OCI-LY1 (cell line): ENCODE data around the gene SDCCAG8.
A peak's percentile ranks its signal among the peaks of the same experiment; 100 is the strongest.

Experiments
- H2AFZ ChIP-seq: fragments of 200-600 bp; sonication (generic), shearing (Covaris generic); 2 replicates; pipeline ENCODE4 v1.6.0; 2014; ENCODE audit warnings: antibody characterized with exemption, mild to moderate bottlenecking, low read length
- H3F3A ChIP-seq: fragments of 200-600 bp; sonication (generic), shearing (Covaris generic); 2 replicates; pipeline ENCODE4 v1.6.0; 2014; ENCODE audit warnings: mild to moderate bottlenecking, antibody characterized with exemption, low read length, moderate library complexity; ENCODE audit not compliant: insufficient read depth
- H3K27ac ChIP-seq: fragments of 200-600 bp; sonication (generic); 2 replicates; pipeline ENCODE4 v1.5.1; 2014; ENCODE audit warnings: low read length, mixed run types, mild to moderate bottlenecking, low read depth; ENCODE audit not compliant: poor library complexity, severe bottlenecking
- H3K27me3 ChIP-seq: fragments of 200-600 bp; sonication (generic); 2 replicates; pipeline ENCODE4 v1.6.0; 2014; ENCODE audit warnings: antibody characterized with exemption, mild to moderate bottlenecking, low read length, moderate library complexity; ENCODE audit not compliant: insufficient read depth
- H3K36me3 ChIP-seq: fragments of 200-600 bp; sonication (generic); 2 replicates; pipeline ENCODE4 v1.6.1; 2014; ENCODE audit warnings: mild to moderate bottlenecking, antibody characterized with exemption, low read length, moderate library complexity, mixed read lengths; ENCODE audit not compliant: insufficient read depth
- H3K4me1 ChIP-seq: fragments of 200-600 bp; sonication (generic); 2 replicates; pipeline ENCODE4 v1.5.1; 2014; ENCODE audit warnings: mild to moderate bottlenecking, low read length, moderate library complexity; ENCODE audit not compliant: insufficient read depth, severe bottlenecking
- H3K4me2 ChIP-seq: fragments of 200-600 bp; sonication (generic), shearing (Covaris generic); 2 replicates; pipeline ENCODE4 v1.6.1; 2014; ENCODE audit warnings: low read length
- H3K4me3 ChIP-seq: fragments of 200-600 bp; sonication (generic); 2 replicates; pipeline ENCODE4 v1.5.1; 2014; ENCODE audit warnings: low read length, low read depth, mild to moderate bottlenecking, mixed read lengths; ENCODE audit not compliant: poor library complexity, severe bottlenecking
- H3K79me2 ChIP-seq: fragments of 200-600 bp; shearing (Covaris generic); 2 replicates; pipeline ENCODE4 v1.6.1; 2016; ENCODE audit warnings: mixed run types, low read length, mixed read lengths; ENCODE audit not compliant: insufficient read depth
- H3K9ac ChIP-seq: fragments of 200-600 bp; sonication (generic), shearing (Covaris generic); 2 replicates; pipeline ENCODE4 v1.6.1; 2014; ENCODE audit warnings: mild to moderate bottlenecking, low read length, mixed read lengths
- H3K9me2 ChIP-seq: fragments of 200-600 bp; sonication (generic), shearing (Covaris generic); 2 replicates; pipeline ENCODE4 v1.6.1; 2014; ENCODE audit warnings: low read depth, mild to moderate bottlenecking, low read length, mixed read lengths
- H3K9me3 ChIP-seq: fragments of 200-600 bp; shearing (Covaris generic); 2 replicates; pipeline ENCODE4 v1.6.1; 2014; ENCODE audit warnings: low read length, mixed read lengths
- H4K20me1 ChIP-seq: fragments of 200-600 bp; sonication (generic), shearing (Covaris generic); 2 replicates; pipeline ENCODE4 v1.6.0; 2016; ENCODE audit warnings: mild to moderate bottlenecking, low read length; ENCODE audit not compliant: insufficient read depth
- CTCF ChIP-seq: fragments of 200-600 bp; sonication (generic), shearing (Covaris generic); IDR thresholded peaks from 2 replicates; pipeline ENCODE4 v1.5.1; 2017; ENCODE audit warnings: mild to moderate bottlenecking, antibody characterized with exemption, low read length, moderate library complexity, mixed read lengths
- EZH2 ChIP-seq: fragments of 200-600 bp; sonication (generic), shearing (Covaris generic); IDR thresholded peaks from 2 replicates; pipeline ENCODE4 v1.8.0; 2017; ENCODE audit warnings: borderline replicate concordance, mixed run types, mild to moderate bottlenecking, antibody characterized with exemption, low read length, moderate library complexity, mixed read lengths

Gene SDCCAG8

GRCh38 chr1:243325305-243325890 is 69.6 kb downstream of the SDCCAG8 start:
- Histone ChIP-seq H2AFZ (no peak overlapping the region), H3K9me3 (no peaks in the 10 kb centered on the region), H3F3A (no peaks in the 10 kb centered on the region), H3K9me2 (no peaks in the 10 kb centered on the region), H3K27ac (no peak overlapping the region), H4K20me1 (no peaks in the 10 kb centered on the region), H3K27me3 (no peaks in the 10 kb centered on the region), H3K4me1 (no peaks in the 10 kb centered on the region), H3K9ac (no peak overlapping the region), H3K4me3 (no peak overlapping the region), H3K36me3 (no peaks in the 10 kb centered on the region), H3K79me2 (no peaks in the 10 kb centered on the region), H3K4me2 (no peak overlapping the region)
- no peak for TF ChIP-seq EZH2
- TF ChIP-seq CTCF, result peak; percentile 73

GRCh38 chr1:243332440-243332839 is 76.6 kb downstream of the SDCCAG8 start:
- Histone ChIP-seq H3K9ac (no peak overlapping the region), H3K79me2 (no peaks in the 10 kb centered on the region), H3K4me3 (no peak overlapping the region), H3K9me2 (no peaks in the 10 kb centered on the region), H3K9me3 (no peaks in the 10 kb centered on the region), H3F3A (no peaks in the 10 kb centered on the region), H3K36me3 (peaks cover 9% of the 10 kb centered on the region; the same call in 1 of the 2 replicates), H2AFZ (no peak overlapping the region), H3K27ac (no peak overlapping the region), H4K20me1 (no peaks in the 10 kb centered on the region), H3K4me1 (peaks cover 9% of the 10 kb centered on the region), H3K27me3 (no peaks in the 10 kb centered on the region), H3K4me2 (no peak overlapping the region)
- TF ChIP-seq EZH2, result no peak
- no peak for TF ChIP-seq CTCF

- no peak overlapping the region for H3K9ac ChIP-seq
- no peaks in the 10 kb centered on the region for H3K27me3 ChIP-seq
- no peak overlapping the region for H3K27ac ChIP-seq
- no peaks in the 10 kb centered on the region for H3K79me2 ChIP-seq
- peaks cover 9% of the 10 kb centered on the region; the same call in 1 of the 2 replicates for H3K36me3 ChIP-seq
- no peaks in the 10 kb centered on the region for H4K20me1 ChIP-seq
- H3F3A ChIP-seq, result no peaks in the 10 kb centered on the region
- no peak overlapping the region for H3K4me3 ChIP-seq
- no peak overlapping the region for H3K4me2 ChIP-seq
- H3K4me1 ChIP-seq, result peaks cover 9% of the 10 kb centered on the region
- no peaks in the 10 kb centered on the region for H3K9me3 ChIP-seq
- no peaks in the 10 kb centered on the region for H3K9me2 ChIP-seq
- TF ChIP-seq CTCF (no peak), EZH2 (no peak)
- no peak overlapping the region for H2AFZ ChIP-seq
Measured at GRCh38 chr1:243335292-243335691, 79.5 kb downstream of the SDCCAG8 start.
